Kidney (tissue), 14 donors: ENCODE data around the gene LEKR1. TPM values are rescaled to one million over a fixed set of nuclear protein-coding genes. Genes with fewer than 3 reads are reported as not detected.

Experiments
- DNase-seq, 5 donors: peaks; one replicate each; pipeline ENCODE4 v3.0.0-alpha.2; 2013 to 2020
- FAIRE-seq: peaks from 2 replicates; lab custom pipeline; 2012; peaks lifted over from hg19 to GRCh38; lab: Jason Lieb, UNC
- H3K27ac ChIP-seq, 2 donors: one replicate each; pipeline ENCODE4 v1.7.0; 2013; ENCODE audit warnings: low read depth in 2 of 2, low read length in 2 of 2, inconsistent platforms in 1 of 2
- H3K27me3 ChIP-seq: one replicate; pipeline ENCODE4 v1.7.1; 2013; ENCODE audit warnings: low read length, inconsistent platforms; ENCODE audit not compliant: control insufficient read depth, insufficient read depth
- H3K36me3 ChIP-seq, 3 donors: one replicate each; pipeline versions ENCODE4 v1.7.0 to v1.7.1; 2013; ENCODE audit warnings: low read length in 3 of 3, control low read depth in 1 of 3, inconsistent platforms in 1 of 3; ENCODE audit not compliant: insufficient read depth in 3 of 3, control insufficient read depth in 2 of 3
- H3K4me1 ChIP-seq, 3 donors: one replicate each; pipeline versions ENCODE4 v1.7.0 to v1.7.1; 2013; ENCODE audit warnings: low read length in 3 of 3, inconsistent platforms in 1 of 3, low read depth in 1 of 3; ENCODE audit not compliant: control insufficient read depth in 2 of 3, insufficient read depth in 2 of 3
- H3K4me3 ChIP-seq, 3 donors: one replicate each; pipeline versions ENCODE4 v1.7.0 to v1.8.1; 2013; ENCODE audit warnings: low read length in 3 of 3, control low read depth in 1 of 3, inconsistent platforms in 1 of 3
- H3K9ac ChIP-seq, 3 donors: one replicate each; pipeline versions ENCODE4 v1.7.0 to v1.7.1; 2013; ENCODE audit warnings: low read length in 3 of 3, control low read depth in 1 of 3, inconsistent platforms in 1 of 3
- H3K9me3 ChIP-seq, 3 donors: one replicate each; pipeline versions ENCODE4 v1.7.0 to v1.7.1; 2013; ENCODE audit warnings: low read length in 3 of 3, control low read depth in 1 of 3, inconsistent platforms in 1 of 3; ENCODE audit not compliant: control insufficient read depth in 2 of 3, insufficient read depth in 1 of 3
- CTCF ChIP-seq: IDR thresholded peaks from 3 replicates; pipeline ENCODE4 v1.5.1; 2012; ENCODE audit warnings: mild to moderate bottlenecking, moderate library complexity, borderline replicate concordance; ENCODE audit not compliant: insufficient read depth; ENCODE audit errors: extremely low read depth
- intact Hi-C: fragments of 100-400 bp; cut with DNase I; formaldehyde crosslinking; loops from one replicate; pipeline ENCODE4 v1.11.1; 2022
- polyA plus RNA-seq: library from polyadenylated mRNA; stranded (reverse); fragments of 350-450 nt; fragmentation: Illumina TruSeq; extraction: RNeasy Lipid Tissue Mini Kit (QIAGEN cat#74804); gene quantifications from one replicate; pipeline ENCODE4 v1.2.3, GENCODE V29; 2014; ENCODE audit warnings: low read depth, low replicate concordance; ENCODE audit not compliant: insufficient read depth
- total RNA-seq: library from RNA; stranded (reverse); fragmentation: NEBNext Ultra II Directional; extraction: Animal tissue kit (Norgen Biotek cat#: 25700); gene quantifications from one replicate; pipeline ENCODE4 v1.2.1, GENCODE V29; 2021
- donor health status: control.
- donor health status: control.
- donor health status: control.
- donor health status: control.
- donor health status: control.
- donor health status: DM: yes; HTN: yes; CAD: no.
- donor health status: Normal renal cell carcinoma (clear cell type).

The LEKR1 gene
- total and polyA plus RNA-seq, 2 donors from 2014 or later: 1.6 to 1.8 TPM

- TF ChIP-seq CTCF: no peak
- no peak for DNase-seq
- FAIRE-seq: no peak
- H3K4me3 ChIP-seq: no peak overlapping the region
- H3K9ac ChIP-seq: no peak overlapping the region
- no peak overlapping the region for H3K27ac ChIP-seq
- intact Hi-C loops: no loop called here
- H3K4me1 ChIP-seq: no peaks in the 10 kb centered on the region
- no peaks in the 10 kb centered on the region for H3K27me3 ChIP-seq
- no peaks in the 10 kb centered on the region for H3K9me3 ChIP-seq
- no peaks in the 10 kb centered on the region for H3K36me3 ChIP-seq
Measured at GRCh38 chr3:156860873-156861272, 34.7 kb downstream of the LEKR1 start.

GRCh38 chr3:156862338-156862737 is 36.2 kb downstream of the LEKR1 start:
- Histone ChIP-seq H3K4me3 (no peak overlapping the region), H3K9me3 (no peaks in the 10 kb centered on the region), H3K27me3 (no peaks in the 10 kb centered on the region), H3K27ac (no peak overlapping the region), H3K36me3 (no peaks in the 10 kb centered on the region), H3K4me1 (no peaks in the 10 kb centered on the region), H3K9ac (no peak overlapping the region)
- no peak for FAIRE-seq
- intact Hi-C loops: no loop called here
- no peak for TF ChIP-seq CTCF
- DNase-seq: no peak

GRCh38 chr3:156865732-156866131 is 39.6 kb downstream of the LEKR1 start:
- Histone ChIP-seq H3K27me3 (no peaks in the 10 kb centered on the region), H3K9me3 (no peaks in the 10 kb centered on the region), H3K27ac (no peak overlapping the region), H3K4me3 (no peak overlapping the region), H3K9ac (no peak overlapping the region), H3K4me1 (no peaks in the 10 kb centered on the region), H3K36me3 (no peaks in the 10 kb centered on the region)
- TF ChIP-seq CTCF: no peak
- FAIRE-seq (no peak), DNase-seq (no peak)
- intact Hi-C loops: no loop called here

- intact Hi-C loops: no loop called here
- Histone ChIP-seq H3K4me1 (no peaks in the 10 kb centered on the region), H3K27me3 (no peaks in the 10 kb centered on the region), H3K9ac (no peak overlapping the region), H3K9me3 (no peaks in the 10 kb centered on the region), H3K4me3 (no peak overlapping the region), H3K27ac (no peak overlapping the region), H3K36me3 (no peaks in the 10 kb centered on the region)
- FAIRE-seq (no peak), DNase-seq (no peak)
- no peak for TF ChIP-seq CTCF
Measured at GRCh38 chr3:156867174-156867573, 41.0 kb downstream of the LEKR1 start.
